ENCODE data around the gene C17orf58.

The C17orf58 gene

DNA sequence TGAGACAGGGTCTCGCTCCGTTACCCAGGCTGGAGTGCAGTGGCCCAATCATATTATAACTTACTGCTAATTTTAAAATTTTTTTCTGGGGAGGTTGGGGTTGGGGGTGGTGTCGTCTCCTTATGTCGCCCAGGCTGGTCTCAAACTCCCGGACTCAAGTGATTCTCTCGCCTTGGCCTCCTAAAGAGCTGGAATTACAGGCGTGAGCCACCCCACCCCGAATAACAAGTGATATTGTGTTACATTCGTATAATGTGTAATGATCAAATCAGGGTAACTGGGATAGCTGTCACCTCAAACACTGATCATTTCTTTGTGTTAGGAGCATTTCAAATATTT, 23.0 kb upstream of the C17orf58 start:
- TF ChIP-seq, protein P1, sequence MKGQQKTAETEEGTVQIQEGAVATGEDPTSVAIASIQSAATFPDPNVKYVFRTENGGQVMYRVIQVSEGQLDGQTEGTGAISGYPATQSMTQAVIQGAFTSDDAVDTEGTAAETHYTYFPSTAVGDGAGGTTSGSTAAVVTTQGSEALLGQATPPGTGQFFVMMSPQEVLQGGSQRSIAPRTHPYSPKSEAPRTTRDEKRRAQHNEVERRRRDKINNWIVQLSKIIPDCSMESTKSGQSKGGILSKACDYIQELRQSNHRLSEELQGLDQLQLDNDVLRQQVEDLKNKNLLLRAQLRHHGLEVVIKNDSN (IDR thresholded peaks at IDR 0.05): no peak
- no peak for TF ChIP-seq TCF12 (IDR thresholded peaks at IDR 0.05; ENCODE audit: low read depth)
- no peak for TF ChIP-seq RAD21 (IDR thresholded peaks at IDR 0.05; ENCODE audit: low read depth)
- TF ChIP-seq CEBPB (IDR thresholded peaks at IDR 0.05): no peak
- no peak for TF ChIP-seq EGR1 (IDR thresholded peaks at IDR 0.05)
- TF ChIP-seq NFIC (IDR thresholded peaks at IDR 0.05): no peak
- no peak for TF ChIP-seq TEAD4 (IDR thresholded peaks at IDR 0.05)
- no peak for TF ChIP-seq ZBTB7A (IDR thresholded peaks at IDR 0.05; ENCODE audit: low read depth)
- TF ChIP-seq, protein P2, sequence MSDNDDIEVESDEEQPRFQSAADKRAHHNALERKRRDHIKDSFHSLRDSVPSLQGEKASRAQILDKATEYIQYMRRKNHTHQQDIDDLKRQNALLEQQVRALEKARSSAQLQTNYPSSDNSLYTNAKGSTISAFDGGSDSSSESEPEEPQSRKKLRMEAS (IDR thresholded peaks at IDR 0.05): no peak
- no peak for TF ChIP-seq EP300 (IDR thresholded peaks at IDR 0.05; ENCODE audit: borderline replicate concordance)
- TF ChIP-seq TAF1 (IDR thresholded peaks at IDR 0.05; ENCODE audit: low read depth): no peak
- no peak for TF ChIP-seq CREB1 (IDR thresholded peaks at IDR 0.05; ENCODE audit: low read depth)
- TF ChIP-seq YY1 (IDR thresholded peaks at IDR 0.05; ENCODE audit: low read depth): no peak
- TF ChIP-seq, protein P3, sequence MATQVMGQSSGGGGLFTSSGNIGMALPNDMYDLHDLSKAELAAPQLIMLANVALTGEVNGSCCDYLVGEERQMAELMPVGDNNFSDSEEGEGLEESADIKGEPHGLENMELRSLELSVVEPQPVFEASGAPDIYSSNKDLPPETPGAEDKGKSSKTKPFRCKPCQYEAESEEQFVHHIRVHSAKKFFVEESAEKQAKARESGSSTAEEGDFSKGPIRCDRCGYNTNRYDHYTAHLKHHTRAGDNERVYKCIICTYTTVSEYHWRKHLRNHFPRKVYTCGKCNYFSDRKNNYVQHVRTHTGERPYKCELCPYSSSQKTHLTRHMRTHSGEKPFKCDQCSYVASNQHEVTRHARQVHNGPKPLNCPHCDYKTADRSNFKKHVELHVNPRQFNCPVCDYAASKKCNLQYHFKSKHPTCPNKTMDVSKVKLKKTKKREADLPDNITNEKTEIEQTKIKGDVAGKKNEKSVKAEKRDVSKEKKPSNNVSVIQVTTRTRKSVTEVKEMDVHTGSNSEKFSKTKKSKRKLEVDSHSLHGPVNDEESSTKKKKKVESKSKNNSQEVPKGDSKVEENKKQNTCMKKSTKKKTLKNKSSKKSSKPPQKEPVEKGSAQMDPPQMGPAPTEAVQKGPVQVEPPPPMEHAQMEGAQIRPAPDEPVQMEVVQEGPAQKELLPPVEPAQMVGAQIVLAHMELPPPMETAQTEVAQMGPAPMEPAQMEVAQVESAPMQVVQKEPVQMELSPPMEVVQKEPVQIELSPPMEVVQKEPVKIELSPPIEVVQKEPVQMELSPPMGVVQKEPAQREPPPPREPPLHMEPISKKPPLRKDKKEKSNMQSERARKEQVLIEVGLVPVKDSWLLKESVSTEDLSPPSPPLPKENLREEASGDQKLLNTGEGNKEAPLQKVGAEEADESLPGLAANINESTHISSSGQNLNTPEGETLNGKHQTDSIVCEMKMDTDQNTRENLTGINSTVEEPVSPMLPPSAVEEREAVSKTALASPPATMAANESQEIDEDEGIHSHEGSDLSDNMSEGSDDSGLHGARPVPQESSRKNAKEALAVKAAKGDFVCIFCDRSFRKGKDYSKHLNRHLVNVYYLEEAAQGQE (IDR thresholded peaks at IDR 0.05; ENCODE audit: low read depth): no peak
- no peak for TF ChIP-seq FOXM1 (IDR thresholded peaks at IDR 0.05; ENCODE audit: borderline replicate concordance, low read depth)

DNA sequence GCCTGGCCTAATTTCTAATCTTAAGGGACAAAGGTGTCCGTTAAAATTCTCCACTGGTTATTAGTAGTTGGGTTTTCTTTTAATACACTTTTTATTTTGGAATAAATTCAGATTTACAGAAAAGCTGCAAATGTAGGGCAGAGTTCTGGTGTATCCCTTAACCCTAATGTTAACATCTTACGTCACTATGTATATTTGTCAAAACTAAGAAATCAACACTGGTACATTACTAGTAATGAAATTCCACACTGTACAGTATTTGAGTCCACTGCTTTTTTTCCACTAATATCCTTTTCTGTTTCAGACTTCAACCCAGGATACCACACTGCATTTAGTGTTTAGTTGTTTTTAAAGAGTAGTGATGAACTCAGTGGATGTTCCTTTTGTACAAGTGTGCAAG, 20.6 kb upstream of the C17orf58 start:
- no peak for TF ChIP-seq YY1 (IDR thresholded peaks at IDR 0.05; ENCODE audit: low read depth)
- TF ChIP-seq EP300 (IDR thresholded peaks at IDR 0.05; ENCODE audit: borderline replicate concordance): no peak
- TF ChIP-seq EGR1 (IDR thresholded peaks at IDR 0.05): no peak
- TF ChIP-seq TCF12 (IDR thresholded peaks at IDR 0.05; ENCODE audit: low read depth): no peak
- TF ChIP-seq CEBPB (IDR thresholded peaks at IDR 0.05): no peak
- no peak for TF ChIP-seq CREB1 (IDR thresholded peaks at IDR 0.05; ENCODE audit: low read depth)
- no peak for TF ChIP-seq TAF1 (IDR thresholded peaks at IDR 0.05; ENCODE audit: low read depth)
- TF ChIP-seq NFIC (IDR thresholded peaks at IDR 0.05): no peak
- TF ChIP-seq RAD21 (IDR thresholded peaks at IDR 0.05; ENCODE audit: low read depth): no peak
- no peak for TF ChIP-seq TEAD4 (IDR thresholded peaks at IDR 0.05)
- TF ChIP-seq, protein P1 (IDR thresholded peaks at IDR 0.05): no peak
- no peak for TF ChIP-seq FOXM1 (IDR thresholded peaks at IDR 0.05; ENCODE audit: borderline replicate concordance, low read depth)
- TF ChIP-seq, protein P2 (IDR thresholded peaks at IDR 0.05): no peak
- TF ChIP-seq, protein P3 (IDR thresholded peaks at IDR 0.05; ENCODE audit: low read depth): no peak
- no peak for TF ChIP-seq ZBTB7A (IDR thresholded peaks at IDR 0.05; ENCODE audit: low read depth)

DNA sequence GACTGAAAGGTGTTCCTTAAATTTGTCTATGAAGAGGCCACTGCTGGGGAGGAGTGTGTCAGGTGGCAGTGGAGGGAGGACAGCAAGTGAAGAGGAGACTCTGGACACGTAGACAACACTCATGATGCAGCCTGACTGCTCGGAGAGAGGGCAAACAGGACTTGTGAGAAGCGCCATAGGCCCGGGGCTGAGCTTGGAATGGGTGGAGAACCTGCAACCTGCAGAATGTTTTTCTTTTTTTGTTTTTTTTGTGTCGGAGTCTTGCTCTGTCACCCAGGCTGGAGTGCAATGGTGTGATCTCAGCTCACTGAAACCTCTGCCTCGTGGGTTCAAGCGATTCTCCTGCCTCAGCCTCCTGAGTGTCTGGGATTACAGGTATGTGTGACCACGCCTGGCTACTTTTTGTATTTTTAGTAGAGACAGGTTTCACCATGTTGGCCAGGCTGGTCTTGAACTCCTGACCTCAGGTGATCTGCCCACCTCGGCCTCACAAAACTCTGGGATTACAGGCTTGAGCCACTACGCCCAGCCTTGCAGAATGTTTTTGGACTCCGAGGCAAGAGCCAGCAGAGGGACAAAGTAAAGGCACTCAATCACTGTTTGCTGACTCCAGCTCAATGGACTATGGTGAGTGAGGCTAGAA, 18.9 kb upstream of the C17orf58 start:
- TF ChIP-seq TAF1 (IDR thresholded peaks at IDR 0.05; ENCODE audit: low read depth): no peak
- no peak for TF ChIP-seq TCF12 (IDR thresholded peaks at IDR 0.05; ENCODE audit: low read depth)
- TF ChIP-seq ZBTB7A (IDR thresholded peaks at IDR 0.05; ENCODE audit: low read depth): no peak
- no peak for TF ChIP-seq NFIC (IDR thresholded peaks at IDR 0.05)
- TF ChIP-seq EP300 (IDR thresholded peaks at IDR 0.05; ENCODE audit: borderline replicate concordance): no peak
- TF ChIP-seq, protein P2 (IDR thresholded peaks at IDR 0.05): no peak
- TF ChIP-seq EGR1 (IDR thresholded peaks at IDR 0.05): no peak
- no peak for TF ChIP-seq FOXM1 (IDR thresholded peaks at IDR 0.05; ENCODE audit: borderline replicate concordance, low read depth)
- TF ChIP-seq, protein P3 (IDR thresholded peaks at IDR 0.05; ENCODE audit: low read depth): no peak
- TF ChIP-seq, protein P1 (IDR thresholded peaks at IDR 0.05): no peak
- no peak for TF ChIP-seq CEBPB (IDR thresholded peaks at IDR 0.05)
- no peak for TF ChIP-seq YY1 (IDR thresholded peaks at IDR 0.05; ENCODE audit: low read depth)
- TF ChIP-seq CREB1 (IDR thresholded peaks at IDR 0.05; ENCODE audit: low read depth): no peak
- TF ChIP-seq RAD21 (IDR thresholded peaks at IDR 0.05; ENCODE audit: low read depth): no peak
- no peak for TF ChIP-seq TEAD4 (IDR thresholded peaks at IDR 0.05)
